Renal pelvis (tissue), 3 donors: ENCODE results near the gene DDX56. TPM values are rescaled to one million over a fixed set of nuclear protein-coding genes. Genes with fewer than 3 reads are reported as not detected.

ENCODE experiments used
- polyA plus RNA-seq, 3 donors: library from polyadenylated mRNA; unstranded; fragments of 120-200 nt; gene quantifications; one replicate each; pipeline ENCODE4 v1.2.1, GENCODE V29; 2013; ENCODE audit not compliant: insufficient read length in 3 of 3

DDX56 gene
- polyA plus RNA-seq, 3 donors, result 85.4 to 122 (median 117) TPM

Other genes starting within 250 kb of the DDX56 start
- gene CAMK2B, start 248.3 kb downstream of the DDX56 start, polyA plus RNA-seq, result 1 to 10 TPM; 2.9 to 3.6 (median 3.3) TPM
- gene NUDCD3, start 83.2 kb downstream of the DDX56 start, polyA plus RNA-seq, result 10 to 100 TPM; 97.2 to 99.7 (median 97.8) TPM
- 1 to 10 TPM; 4.0 to 4.3 (median 4.2) TPM for gene NPC1L1, start 32.6 kb downstream of the DDX56 start, polyA plus RNA-seq
- 100 to 1,000 TPM; 123 to 177 (median 168) TPM for gene TMED4, start 8.3 kb upstream of the DDX56 start, polyA plus RNA-seq
- 10 to 100 TPM; 87.9 to 96.6 (median 96.4) TPM for gene OGDH, start 32.7 kb upstream of the DDX56 start, polyA plus RNA-seq
- 10 to 100 TPM; 65.3 to 96.2 (median 94.6) TPM for gene ZMIZ2, start 174.9 kb upstream of the DDX56 start, polyA plus RNA-seq
- gene PPIA, start 222.8 kb upstream of the DDX56 start, polyA plus RNA-seq, result 1,000 to 10,000 TPM; 1,223 to 1,327 (median 1,239) TPM